BE2C (cell line): ENCODE measurements around the gene FGF23.

ENCODE experiments used
- DNase-seq: peaks from one replicate; pipeline ENCODE4 v3.0.0-alpha.2; 2020
- H3K27me3 ChIP-seq: fragments of 250-450 bp; sonication (Bioruptor Pico); 2 replicates; pipeline ENCODE4 v1.5.1; 2020; ENCODE audit warnings: mild to moderate bottlenecking
- H3K36me3 ChIP-seq: fragments of 250-450 bp; sonication (Bioruptor Pico); 2 replicates; pipeline ENCODE4 v1.5.1; 2020; ENCODE audit warnings: mild to moderate bottlenecking
- H3K4me1 ChIP-seq: fragments of 250-450 bp; sonication (Bioruptor Pico); 2 replicates; pipeline ENCODE4 v1.5.1; 2020
- H3K4me3 ChIP-seq: 2 replicates; pipeline ENCODE4 v1.5.1; 2011; ENCODE audit warnings: low read depth, low read length
- H3K9me3 ChIP-seq: fragments of 250-450 bp; sonication (Bioruptor Pico); 2 replicates; pipeline ENCODE4 v1.5.1; 2020
- CTCF ChIP-seq: IDR thresholded peaks from 2 replicates; pipeline ENCODE4 v1.5.1; 2012; ENCODE audit warnings: mild to moderate bottlenecking, low read depth, low read length

FGF23 gene

GRCh38 chr12:4392223-4392742 lies 12.8 kb upstream of the FGF23 start:
- Histone ChIP-seq H3K4me3 (no peak overlapping the region), H3K9me3 (no peaks in the 10 kb centered on the region; the same call in 1 of the 2 replicates), H3K27me3 (peaks cover 27% of the 10 kb centered on the region), H3K4me1 (no peaks in the 10 kb centered on the region), H3K36me3 (no peaks in the 10 kb centered on the region)
- no peak for DNase-seq
- no peak for TF ChIP-seq CTCF

- DNase-seq, result no peak
- no peak for TF ChIP-seq CTCF
- H3K9me3 ChIP-seq, result no peaks in the 10 kb centered on the region
- no peak overlapping the region for H3K4me3 ChIP-seq
- H3K4me1 ChIP-seq, result no peaks in the 10 kb centered on the region
- peaks cover 23% of the 10 kb centered on the region for H3K27me3 ChIP-seq
- no peaks in the 10 kb centered on the region for H3K36me3 ChIP-seq
Observed at GRCh38 chr12:4388662-4389061, 9.2 kb upstream of the FGF23 start.

DNA sequence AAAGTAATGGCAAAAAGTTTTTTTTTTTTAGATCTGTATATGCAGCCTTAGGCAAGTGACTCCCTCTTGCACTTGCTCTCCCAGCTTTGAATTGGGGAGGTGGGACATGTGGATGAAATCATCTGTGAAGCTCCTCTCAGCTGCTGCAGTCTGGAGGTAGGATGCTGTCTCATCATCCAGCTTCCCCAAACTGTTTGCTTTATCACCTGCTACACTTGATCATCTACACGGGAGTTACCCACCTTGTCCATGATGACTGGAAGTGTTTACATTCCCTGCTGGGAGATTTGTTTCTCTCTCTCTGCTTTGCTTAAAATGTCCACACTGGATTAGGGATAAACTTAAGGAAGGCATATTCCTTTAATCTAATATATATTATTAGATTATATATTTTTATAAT lies 8.5 kb upstream of the FGF23 start:
- Histone ChIP-seq H3K4me1 (no peaks in the 10 kb centered on the region), H3K4me3 (no peak overlapping the region), H3K27me3 (peaks cover 20% of the 10 kb centered on the region), H3K9me3 (no peaks in the 10 kb centered on the region), H3K36me3 (no peaks in the 10 kb centered on the region)
- no peak for DNase-seq
- no peak for TF ChIP-seq CTCF

DNA sequence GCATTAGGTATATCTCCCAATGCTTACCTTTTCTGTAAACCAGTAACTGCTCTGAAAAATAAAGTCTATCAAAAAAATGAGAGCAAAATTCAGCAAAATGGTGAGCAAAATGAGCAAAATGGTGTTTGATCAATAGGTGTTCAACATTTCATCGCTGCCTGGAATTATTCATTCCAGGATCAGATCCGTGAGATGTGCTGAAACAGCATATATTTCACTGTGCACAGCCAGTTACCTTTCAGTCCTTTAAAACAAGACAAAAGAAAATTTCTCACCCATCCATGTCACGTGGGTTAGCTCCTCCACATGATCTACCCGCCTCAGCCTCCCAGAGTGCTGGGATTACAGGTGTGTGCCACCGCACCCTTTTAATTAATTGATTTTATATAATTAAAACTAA lies 8.1 kb upstream of the FGF23 start:
- Histone ChIP-seq H3K4me1 (no peaks in the 10 kb centered on the region), H3K4me3 (no peak overlapping the region), H3K36me3 (no peaks in the 10 kb centered on the region), H3K9me3 (no peaks in the 10 kb centered on the region), H3K27me3 (peaks cover 16% of the 10 kb centered on the region)
- no peak for DNase-seq
- TF ChIP-seq CTCF, result no peak

DNA sequence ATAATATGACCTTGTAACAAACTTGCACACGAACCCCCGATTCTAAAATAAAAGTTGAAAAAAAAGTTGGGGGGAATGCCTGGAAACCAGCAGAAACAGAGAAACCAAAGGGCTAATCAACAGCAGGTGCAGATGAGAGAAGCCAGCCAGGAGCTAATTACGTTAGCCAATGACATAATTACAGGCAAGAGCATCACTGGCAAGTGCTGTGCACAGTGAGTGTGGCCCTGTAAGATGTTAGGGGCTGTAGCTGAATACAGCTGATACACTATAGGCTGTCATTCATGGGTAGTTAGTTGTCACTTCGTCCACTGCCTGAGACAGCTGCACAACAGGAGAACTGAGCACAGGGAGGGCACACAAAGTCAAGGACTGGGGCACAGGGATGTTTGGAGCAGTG lies 7.3 kb upstream of the FGF23 start:
- no peaks in the 10 kb centered on the region for H3K4me1 ChIP-seq
- H3K4me3 ChIP-seq, result no peak overlapping the region
- H3K36me3 ChIP-seq, result no peaks in the 10 kb centered on the region
- peaks cover 8% of the 10 kb centered on the region for H3K27me3 ChIP-seq
- DNase-seq, result no peak
- no peaks in the 10 kb centered on the region for H3K9me3 ChIP-seq
- TF ChIP-seq CTCF, result no peak

- Histone ChIP-seq H3K36me3 (no peaks in the 10 kb centered on the region), H3K4me1 (no peaks in the 10 kb centered on the region), H3K27me3 (peaks cover 18% of the 10 kb centered on the region), H3K4me3 (no peak overlapping the region), H3K9me3 (no peaks in the 10 kb centered on the region)
- peak; percentile 29 for TF ChIP-seq CTCF
- no peak for DNase-seq
Observed at GRCh38 chr12:4383304-4383865, 3.9 kb upstream of the FGF23 start.
